Measurements from ENCODE around the gene TTC39A.

TTC39A gene

DNA sequence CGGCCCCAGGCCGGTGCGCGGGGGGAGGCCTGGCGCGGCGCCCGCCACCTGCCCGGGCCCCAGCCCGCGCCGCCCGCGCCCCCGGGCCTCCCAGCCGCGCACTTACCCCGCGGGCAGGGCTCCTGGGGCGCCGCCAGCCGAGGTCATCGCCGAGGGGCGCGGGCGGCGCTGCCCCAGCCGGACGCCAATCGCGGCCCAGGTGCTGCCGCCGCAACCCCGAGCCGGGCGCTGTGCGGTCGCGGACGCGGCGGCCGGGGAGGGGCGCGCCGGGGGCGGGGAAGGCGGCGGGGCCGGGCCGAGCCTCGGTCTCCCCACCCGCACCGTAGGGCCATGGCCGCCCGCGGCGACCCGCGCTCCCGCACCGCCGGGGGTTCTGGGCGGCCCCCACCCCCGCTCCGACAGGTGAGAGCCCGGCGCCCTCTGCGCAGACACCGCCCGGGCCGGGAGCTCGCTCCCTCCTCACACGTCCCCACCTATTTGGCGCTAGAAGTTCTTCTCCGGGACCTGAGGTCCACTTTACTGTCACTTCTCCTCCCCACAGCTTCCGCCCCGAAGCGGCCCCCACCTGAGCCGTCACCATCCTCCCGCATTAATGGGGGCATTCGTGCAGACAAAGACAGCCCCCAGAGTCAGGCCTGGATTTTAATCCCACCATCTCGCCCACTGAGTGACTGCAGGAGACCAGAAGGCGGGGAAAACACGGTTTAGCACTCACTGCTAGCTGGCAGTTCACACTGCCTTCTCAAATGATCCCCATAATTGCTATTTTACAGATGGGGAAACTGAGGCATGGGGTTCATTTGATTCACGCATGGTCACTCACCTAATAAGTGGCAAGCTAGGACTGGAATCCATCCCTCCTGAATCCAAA is at the start of gene TTC39A:
Gene TTC39A, minus strand, starts transcription at position 232 of the 871 bp plus-strand sequence. Its CDS starts 85 bp downstream, at position 147.
- DNase-seq (ENCODE audit: low read depth, low spot score) = no peak

DNA sequence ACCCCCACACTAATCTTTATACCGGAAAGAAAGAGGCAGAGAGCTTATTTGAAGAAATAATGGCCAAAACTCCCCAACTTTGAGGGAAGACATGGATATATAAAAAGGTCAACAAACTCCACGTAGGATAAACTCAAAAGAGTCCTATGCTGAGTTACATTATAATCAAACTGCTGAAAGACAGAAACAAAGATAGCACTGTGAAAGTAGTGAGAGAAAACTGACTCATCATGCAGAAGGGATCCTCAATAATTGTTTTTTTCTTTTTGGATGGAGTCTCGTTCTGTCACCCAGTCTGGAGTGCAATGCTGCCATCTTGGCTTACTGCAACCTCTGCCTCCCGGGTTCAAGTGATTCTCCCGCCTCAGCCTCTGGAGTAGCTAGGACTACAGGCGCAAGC is 48.5 kb upstream of the TTC39A start:
- no peak for DNase-seq (ENCODE audit: low read depth, low spot score)

DNA sequence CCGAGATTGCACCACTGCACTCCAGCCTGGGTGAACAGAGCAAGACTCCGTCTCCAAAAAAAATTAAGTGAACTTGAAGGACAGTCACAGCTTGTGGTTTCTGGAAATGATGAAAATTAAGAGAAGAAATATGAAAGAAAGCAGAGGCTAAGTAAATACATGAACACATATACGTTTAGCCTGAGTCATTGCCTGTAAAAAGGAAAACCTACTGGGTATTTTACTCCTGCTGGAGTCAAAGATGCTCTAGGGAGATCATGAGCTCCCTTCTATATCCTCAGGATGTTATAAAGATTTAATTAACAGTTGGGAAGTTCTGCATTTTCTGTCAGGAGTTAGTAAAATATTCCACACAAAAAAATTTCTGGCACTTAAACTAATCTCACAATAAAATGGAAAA is 43.5 kb upstream of the TTC39A start:
- DNase-seq (ENCODE audit: low read depth, low spot score) = no peak

DNA sequence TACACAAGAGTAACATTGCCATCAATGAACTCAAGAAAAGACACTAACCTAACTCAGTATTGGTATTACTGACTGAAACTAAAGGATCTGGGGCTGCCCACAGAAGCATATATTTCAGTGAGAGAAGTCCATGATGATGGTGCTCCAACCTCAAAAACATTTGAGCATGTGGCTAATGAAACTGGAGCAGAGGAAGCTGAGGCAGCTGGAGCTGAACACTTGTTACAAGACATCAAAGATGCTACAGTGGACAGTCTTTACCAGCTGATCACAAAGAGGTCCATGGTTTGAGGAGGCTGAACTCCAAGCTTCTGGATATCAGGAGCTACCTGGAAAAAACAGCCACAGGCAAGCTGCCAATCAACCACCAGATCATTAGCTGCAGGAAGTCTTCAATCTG is 42.2 kb upstream of the TTC39A start:
- no peak for DNase-seq (ENCODE audit: low read depth, low spot score)

DNA sequence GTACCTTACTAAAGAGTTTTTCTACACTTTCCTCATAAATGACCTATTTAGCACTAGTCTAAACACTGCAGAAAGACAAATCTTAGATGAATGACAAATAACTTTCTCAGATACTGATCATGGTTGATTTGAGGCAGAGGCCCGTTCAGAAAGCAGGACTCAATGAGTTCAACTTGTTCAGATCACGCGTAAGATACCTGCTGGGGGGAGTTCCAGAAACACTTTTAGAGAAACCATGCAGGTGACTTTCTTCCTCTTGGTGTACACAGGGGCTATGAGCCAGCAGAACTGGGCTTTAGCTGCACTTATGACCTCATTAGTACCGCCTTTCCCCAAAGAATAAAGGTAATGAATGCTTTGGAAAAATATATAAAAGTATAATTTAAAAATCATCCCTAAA is 38.8 kb upstream of the TTC39A start:
- no peak for DNase-seq (ENCODE audit: low read depth, low spot score)

DNA sequence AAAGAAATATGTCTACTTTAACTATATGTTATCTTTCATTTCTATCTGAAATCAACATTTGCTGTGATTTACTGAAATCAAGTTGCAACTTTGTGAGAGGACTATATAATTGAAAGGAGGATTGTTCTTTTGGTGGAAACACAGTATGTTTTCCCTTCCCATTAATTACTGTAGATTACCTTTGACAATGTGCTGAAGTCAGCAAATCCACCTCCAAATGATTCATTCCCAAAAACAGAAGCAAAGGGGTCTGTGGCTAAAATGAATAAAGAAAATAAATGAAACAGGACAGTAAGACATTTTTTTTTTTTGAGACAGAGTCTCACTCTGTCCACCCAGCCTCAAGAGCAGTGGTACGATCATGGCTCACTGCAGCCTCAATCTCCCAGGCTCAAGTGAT is 35.4 kb upstream of the TTC39A start:
- no peak for DNase-seq (ENCODE audit: low read depth, low spot score)

DNA sequence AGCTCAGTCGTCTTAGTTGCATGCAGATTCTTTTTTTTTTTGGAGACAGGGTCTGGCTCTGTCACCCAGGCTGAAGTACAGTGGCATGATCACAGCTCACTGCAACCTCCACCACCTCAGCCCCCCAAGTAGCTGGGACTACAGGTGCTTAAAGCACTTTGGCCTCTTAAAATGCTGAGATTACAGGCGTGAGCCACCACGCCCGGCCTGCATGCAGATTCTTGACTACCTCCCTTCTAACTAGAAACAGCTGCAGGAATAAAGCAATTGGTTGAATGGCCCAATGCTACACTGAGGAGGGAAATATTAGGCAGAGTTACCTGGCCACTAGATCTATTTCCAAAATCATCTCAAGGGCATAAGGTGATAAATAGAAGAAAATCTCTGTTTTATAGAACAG is 29.5 kb upstream of the TTC39A start:
- no peak for DNase-seq (ENCODE audit: low read depth, low spot score)

DNA sequence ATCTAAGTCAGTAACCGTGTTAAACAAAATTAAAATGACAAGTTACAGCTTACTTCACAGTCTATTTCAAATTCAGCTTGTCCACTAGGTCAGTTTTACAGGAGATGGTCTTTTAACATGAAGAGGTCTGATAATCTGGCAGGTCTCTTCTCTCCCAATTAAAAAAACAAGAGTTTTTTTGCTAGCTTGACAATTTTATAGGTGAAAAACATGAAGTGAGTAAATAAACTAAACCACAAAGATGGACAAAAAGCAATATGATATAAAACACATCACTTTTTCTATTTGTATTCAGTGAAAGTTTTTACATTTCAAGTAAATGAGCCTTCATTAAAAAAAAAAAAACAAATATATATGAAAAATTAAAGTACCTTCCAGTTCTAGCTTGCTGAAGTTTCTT is 25.0 kb upstream of the TTC39A start:
- DNase-seq (ENCODE audit: low read depth, low spot score) = no peak

DNA sequence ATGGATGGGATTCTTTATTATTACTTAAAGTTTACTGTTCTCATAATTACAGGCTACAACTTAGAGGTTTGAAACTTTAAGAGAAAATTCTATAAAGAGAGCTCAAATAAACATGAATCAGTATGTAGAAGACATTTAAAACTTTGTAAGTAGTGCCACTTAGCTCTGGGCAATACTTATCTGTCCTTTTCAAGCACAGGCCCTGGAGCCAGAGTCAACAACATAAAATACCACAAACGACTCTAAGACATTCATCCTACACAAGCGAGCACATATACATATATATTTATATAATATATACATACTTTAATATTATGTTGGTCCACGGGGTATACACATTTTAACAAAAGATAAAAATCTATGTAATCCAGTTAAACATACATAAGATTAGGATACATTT is 24.1 kb upstream of the TTC39A start:
- DNase-seq (ENCODE audit: low read depth, low spot score) = no peak

DNA sequence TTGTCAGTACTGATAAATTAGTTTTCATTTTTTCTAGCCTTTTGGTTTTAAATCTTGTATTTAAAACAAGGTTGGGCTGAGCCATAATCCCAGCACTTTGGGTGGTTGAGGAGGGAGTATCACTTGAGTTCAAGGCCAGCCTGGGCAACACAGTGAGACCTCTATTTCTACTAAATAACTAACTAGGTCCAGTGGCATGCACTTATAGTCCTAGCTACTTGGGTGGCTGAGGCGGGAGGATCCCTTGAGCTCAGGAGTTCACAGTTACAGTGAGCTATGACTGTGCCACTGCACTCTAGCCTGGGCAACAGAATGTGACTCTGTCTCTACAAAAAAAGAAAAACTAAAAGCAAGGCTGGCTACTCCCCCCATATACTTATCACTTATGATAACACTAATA is 21.5 kb upstream of the TTC39A start:
- no peak for DNase-seq (ENCODE audit: low read depth, low spot score)

DNA sequence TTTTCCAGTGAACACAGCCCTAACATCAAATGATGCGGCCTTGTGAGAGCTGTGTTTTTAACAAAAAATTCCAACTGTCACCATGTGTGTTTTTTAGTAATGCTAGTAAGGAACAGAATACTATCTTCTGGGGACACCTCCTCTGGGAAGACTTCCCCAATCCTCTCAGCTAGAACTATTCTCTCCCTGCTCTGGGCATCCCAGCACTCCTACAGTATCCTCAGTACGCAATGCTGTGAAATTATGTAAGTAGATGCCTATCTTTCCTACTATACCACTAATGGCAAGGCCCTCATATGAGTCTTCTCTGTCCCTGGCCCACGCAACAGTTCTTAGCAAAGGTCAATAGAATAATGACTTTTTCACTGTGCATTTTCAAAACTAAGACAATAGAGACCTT is 19.5 kb upstream of the TTC39A start:
- DNase-seq (ENCODE audit: low read depth, low spot score) = no peak

DNA sequence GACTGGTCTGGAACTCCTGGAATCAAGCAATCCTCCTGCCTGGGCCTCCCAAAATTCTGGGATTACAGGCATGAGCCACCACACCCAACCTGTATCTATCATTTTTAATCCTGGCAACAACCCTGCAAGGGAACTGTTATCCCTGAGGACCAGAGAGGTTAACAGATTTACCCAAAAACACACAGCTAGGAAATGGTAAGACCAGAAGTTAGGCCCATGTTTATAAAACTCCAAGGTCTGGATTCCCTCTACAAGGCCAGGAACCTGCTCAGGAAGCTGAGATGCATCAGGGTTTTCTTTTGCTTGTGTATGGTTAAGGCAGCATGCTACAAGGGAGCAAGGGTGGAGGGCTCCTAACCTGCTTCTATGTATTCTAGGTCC is 17.8 kb upstream of the TTC39A start:
- DNase-seq (ENCODE audit: low read depth, low spot score) = no peak

DNA sequence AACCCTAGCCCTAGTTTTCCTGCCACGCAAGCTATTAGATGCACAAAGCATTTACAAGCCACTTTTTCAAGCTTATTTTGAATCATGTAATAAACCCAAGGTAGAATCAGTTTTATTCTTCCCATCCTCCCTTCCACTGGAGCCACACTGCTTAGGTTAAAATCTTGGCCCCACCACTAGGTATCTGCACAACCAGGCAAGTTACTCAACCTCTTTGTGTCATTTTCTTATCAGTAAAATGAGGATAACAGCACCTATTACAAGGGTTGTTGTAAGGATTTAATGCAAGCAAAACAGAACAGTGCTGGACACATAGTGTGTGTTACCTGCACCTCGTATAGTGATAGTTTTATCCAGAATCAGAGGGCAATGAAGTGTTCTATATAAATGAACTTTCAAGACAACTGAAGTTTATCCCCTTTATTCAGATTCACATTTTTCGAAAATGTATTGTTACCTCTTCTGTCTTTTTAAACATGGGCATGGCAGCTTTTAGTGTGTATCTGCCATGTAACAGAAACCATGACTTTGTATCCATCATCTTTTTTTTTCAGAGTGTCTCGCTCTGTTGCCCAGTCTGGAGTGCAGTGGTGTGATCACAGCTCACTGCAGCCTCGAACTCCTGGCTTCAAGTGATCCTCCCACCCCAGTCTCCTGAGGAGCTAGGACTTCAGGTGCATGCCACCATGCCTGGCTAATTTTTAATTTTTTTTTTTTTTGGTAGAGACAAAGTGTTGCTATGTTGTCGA is 17.2 kb upstream of the TTC39A start:
- DNase-seq (ENCODE audit: low read depth, low spot score) = no peak

DNA sequence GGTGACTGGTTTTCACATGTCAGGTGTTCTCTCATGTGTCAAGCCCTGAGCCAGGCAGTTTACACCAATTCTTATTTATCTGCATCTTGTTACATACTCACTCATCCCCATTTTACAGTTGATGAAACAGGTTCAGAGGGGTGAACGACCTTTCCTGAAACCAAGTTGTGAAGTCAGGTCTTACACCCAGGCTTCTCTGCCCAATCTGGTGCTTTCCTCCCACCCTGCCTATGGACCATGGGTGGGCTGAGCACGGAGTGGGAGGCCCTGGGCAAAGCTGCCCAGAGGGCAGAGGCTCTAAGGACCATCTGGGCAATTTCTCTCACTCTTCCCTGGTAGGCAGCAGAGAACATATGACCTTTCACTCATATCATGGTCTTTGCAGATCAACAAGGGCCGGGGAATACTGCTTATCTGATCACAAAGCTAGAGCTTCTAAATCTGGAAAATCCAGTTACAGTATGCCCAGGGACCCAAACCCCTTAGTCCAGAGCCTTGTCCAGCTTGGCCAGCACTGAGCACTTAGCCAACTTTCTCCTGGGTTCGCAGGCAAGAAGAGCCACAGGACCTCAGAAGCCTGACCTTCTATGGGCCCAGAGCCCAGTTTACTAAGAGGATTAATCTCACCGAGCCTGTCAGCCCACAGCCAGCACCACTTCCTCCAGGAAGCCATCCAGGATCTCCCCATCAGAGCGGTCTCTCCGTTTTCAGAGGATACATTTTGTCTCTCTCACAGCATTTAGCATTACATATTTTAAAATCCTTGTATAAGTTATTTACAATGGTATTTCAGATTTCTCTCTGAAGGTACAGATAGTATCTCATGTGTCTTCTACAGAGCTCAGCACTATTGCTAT is 16.0 kb upstream of the TTC39A start:
- no peak for DNase-seq (ENCODE audit: low read depth, low spot score)

DNA sequence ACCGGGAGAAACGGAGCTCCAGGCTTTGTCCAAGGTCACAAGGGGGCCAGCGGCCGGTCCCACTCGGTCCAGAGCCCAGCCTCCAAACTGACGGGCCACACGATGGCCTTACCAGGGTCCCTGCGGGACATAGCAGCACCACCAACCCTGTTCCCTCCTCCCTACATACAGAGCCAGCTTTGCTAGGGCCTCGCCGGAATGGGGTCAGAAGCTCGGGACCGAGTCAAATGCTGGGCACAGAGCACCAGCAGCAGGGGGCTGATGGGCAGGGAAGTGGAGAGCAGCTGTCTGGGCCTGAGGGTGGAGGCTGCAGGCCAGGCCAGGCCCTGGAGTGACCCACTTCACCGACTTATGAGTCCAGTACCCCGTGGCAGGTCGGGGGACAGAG is 14.9 kb upstream of the TTC39A start:
- DNase-seq (ENCODE audit: low read depth, low spot score) = no peak

DNA sequence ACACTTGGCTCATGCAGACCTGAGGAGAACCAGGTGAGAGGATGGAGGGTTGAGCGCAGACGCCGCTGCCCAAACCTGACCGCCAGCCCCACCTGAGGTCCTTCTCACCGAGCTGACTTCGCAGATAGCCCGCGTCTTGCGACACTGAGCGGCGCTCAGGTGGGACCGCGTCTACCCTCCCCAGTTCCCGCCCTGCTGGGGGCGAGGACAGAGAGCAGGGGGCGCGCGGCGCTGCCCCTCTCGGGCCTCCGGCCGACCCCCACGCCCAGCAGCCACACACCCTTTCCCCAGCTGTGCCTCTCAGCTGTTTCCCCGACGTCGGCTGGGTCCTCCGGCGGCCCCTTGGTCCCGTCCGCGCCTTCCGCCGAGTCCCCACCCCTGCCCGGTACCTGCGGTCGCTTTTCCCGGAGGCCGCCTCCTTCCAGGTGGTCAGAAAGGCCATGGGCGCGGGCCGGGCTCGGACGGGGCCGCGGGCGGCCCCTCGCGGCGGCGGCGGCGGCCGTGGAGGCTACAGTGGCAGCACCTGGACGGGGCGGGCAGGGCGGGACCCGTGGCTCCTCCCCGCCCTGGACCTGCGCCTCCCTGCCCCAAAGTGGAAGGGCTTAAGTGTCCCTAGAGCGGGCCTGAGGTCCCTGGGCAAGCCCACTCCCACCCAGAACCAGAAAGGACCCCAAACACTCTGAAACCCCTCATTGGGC is 14.4 kb upstream of the TTC39A start:
- DNase-seq (ENCODE audit: low read depth, low spot score) = no peak

DNA sequence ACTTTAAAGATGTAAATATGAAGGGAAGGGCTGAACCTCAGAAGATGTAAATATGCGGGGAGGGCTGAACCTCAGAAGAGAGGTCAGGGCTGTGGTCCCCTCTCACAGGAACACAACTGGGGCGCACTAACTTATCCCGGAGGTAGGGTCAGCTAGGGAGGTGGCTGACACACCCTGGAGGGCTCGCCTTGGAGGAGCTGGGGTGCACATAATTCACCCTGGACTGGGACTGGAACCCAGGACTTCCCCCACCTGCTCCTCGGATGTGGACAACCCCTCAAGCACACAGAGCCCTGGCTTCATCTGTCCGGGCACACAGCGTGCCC is 13.9 kb upstream of the TTC39A start:
- DNase-seq (ENCODE audit: low read depth, low spot score) = no peak

DNA sequence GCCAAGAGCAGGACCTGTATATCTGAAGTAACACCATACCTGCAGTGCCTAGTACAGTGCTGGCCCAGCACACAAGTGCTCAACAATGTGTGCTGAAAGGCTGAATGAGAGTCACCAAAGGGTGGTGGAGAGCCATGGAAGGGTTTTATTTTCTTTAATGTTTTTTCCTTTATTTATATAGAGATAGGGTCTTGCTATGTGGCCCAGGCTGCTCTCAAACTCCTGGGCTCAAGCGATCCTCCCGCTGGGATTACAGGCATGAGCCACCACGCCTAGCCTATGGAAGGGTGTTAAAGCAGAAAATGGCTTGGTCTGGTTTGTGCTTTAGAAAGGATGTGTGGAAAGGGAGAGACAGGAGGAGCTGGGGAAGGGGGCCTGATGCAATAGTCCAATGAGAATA is 13.3 kb upstream of the TTC39A start:
- DNase-seq (ENCODE audit: low read depth, low spot score) = no peak

DNA sequence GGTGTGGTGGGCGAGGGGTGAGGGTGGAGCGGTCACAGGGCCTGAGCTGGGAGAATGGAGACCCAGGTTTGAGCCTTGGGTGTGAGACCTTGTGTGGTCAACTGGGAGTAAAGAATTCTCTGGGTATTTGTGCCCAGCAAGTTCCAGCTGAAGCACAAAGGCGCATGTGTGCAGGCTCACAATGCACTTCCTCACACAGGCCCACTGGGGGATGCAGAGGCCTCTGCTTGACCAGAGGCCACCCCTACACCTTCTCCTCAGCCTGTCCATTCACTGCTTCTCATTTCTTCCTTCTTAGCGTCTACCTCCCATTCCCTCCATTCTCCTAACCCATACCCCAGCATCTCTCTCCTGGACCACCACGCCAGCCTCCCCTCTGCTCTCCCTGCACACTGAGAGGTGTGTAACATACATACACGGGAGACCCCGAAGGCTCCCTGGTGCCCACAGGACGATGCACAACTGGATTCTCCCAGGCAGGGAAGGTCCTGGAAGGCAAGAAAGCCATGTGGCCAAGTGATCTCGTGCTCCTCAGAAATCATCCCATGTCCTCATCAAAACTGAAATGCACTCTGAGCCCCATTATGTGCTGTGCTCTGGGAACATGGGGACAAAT is 12.3 kb upstream of the TTC39A start:
- DNase-seq (ENCODE audit: low read depth, low spot score) = no peak

DNA sequence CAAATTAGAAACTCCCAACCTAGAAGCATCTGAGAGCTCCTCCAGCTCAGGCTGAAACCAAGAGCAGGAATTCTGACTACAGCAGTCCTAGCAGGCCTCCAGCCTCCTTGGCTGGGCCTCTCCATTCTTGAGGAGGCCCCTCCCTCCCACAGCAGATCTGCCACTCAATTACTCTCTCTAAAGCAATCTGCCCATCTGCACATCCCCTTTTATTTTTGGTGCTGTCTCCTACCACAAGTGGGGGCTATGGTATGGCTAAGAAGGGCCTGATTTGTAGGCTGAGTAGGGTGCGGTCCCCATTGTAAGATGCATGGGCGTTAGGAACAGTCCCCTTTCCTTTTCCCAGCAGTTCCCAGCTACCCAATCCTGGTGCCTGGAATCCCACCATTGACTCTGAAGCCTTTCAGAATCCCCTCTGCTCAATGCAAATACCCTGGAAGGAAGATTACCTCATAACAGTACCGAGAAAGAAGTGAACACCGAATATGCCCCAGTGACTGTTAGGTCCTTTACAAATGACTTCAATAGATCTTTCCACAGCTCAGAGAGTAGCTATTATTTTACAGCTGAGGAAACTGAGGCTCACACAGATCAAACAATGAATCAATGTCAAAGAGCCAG is 11.6 kb upstream of the TTC39A start:
- no peak for DNase-seq (ENCODE audit: low read depth, low spot score)

DNA sequence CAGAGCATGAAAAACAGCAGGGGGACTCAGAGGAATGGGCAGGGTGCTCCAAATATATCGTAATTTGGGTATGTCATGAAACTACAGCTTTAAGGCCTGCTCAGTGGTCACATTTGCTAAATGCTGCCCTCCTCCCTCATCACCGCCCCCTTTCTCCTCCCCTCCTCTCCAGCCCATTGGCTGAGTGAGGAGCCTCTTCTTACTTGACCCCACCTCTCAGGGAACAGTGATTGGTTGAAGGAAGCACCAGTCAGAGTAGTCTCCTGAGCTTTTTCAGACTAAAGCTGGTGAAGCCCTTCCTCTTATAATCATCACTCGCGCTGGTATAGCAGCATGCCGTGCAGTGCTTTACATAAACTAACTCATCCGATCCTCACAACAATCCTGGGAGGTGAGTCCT is 10.0 kb upstream of the TTC39A start:
- no peak for DNase-seq (ENCODE audit: low read depth, low spot score)
